Inferior parietal cortex (tissue), 1 donor: ENCODE data around the gene PACRG.
A peak's percentile ranks its signal among the peaks of the same experiment; 100 is the strongest.

Experiments used
- DNase-seq: peaks from one replicate; pipeline ENCODE4 v3.0.0-alpha.2; 2016; ENCODE audit errors: extremely low spot score

Gene PACRG

GRCh38 chr6:163333701-163334663 lies 606.2 kb downstream of the PACRG start:
- DNase-seq: no peak

- no peak for DNase-seq
These were observed 607.3 kb downstream of the PACRG start for GRCh38 chr6:163335056-163335455.

GRCh38 chr6:163335671-163336545 lies 608.1 kb downstream of the PACRG start:
- DNase-seq: no peak

GRCh38 chr6:163336961-163337360 lies 609.2 kb downstream of the PACRG start:
- no peak for DNase-seq

- no peak for DNase-seq
These were observed 610.2 kb downstream of the PACRG start for GRCh38 chr6:163337958-163338357.

GRCh38 chr6:163338671-163339405 lies 611.1 kb downstream of the PACRG start:
- DNase-seq: peak; percentile 87

GRCh38 chr6:163339466-163339865 lies 611.7 kb downstream of the PACRG start:
- no peak for DNase-seq

- DNase-seq: no peak
These were observed 612.6 kb downstream of the PACRG start for GRCh38 chr6:163340201-163340887.

GRCh38 chr6:163341224-163342061 lies 613.7 kb downstream of the PACRG start:
- no peak for DNase-seq

- no peak for DNase-seq
These were observed 615.1 kb downstream of the PACRG start for GRCh38 chr6:163342571-163343539.

- no peak for DNase-seq
These were observed 615.8 kb downstream of the PACRG start for GRCh38 chr6:163343609-163344008.

- DNase-seq: no peak
These were observed 616.6 kb downstream of the PACRG start for GRCh38 chr6:163344411-163344810.

- no peak for DNase-seq
These were observed 618.2 kb downstream of the PACRG start for GRCh38 chr6:163345931-163346330.

GRCh38 chr6:163346497-163346961 lies 618.8 kb downstream of the PACRG start:
- DNase-seq: peak; percentile 58

GRCh38 chr6:163347021-163347446 lies 619.3 kb downstream of the PACRG start:
- no peak for DNase-seq

GRCh38 chr6:163348789-163349680 lies 621.3 kb downstream of the PACRG start:
- peak; percentile 86 for DNase-seq

- DNase-seq: no peak
These were observed 621.9 kb downstream of the PACRG start for GRCh38 chr6:163349696-163350095.

- no peak for DNase-seq
These were observed 623.2 kb downstream of the PACRG start for GRCh38 chr6:163351013-163351412.
